ENCODE measurements around the gene EIF5AL1. TPM values are rescaled to one million over a fixed set of nuclear protein-coding genes. Genes with fewer than 3 reads are reported as not detected.

Gene EIF5AL1
- total and polyA plus RNA-seq, 2 of the 8 experiments (the other 6 are each of a cell fraction or from before 2014, with no cell fraction given), result 1.7 to 2.2 TPM

- CTCF ChIA-PET (ENCODE audit: partially characterized antibody), result interaction anchor here (0.7 to 8.0 kb wide), 20 partner anchors 12 to 1507 kb away, joined by 3 to 101 read pairs (median 4); no protein-coding TSS in a partner anchor
- POLR2A ChIA-PET (ENCODE audit: partially characterized antibody), result interaction anchor here (1.2 kb wide), 1 partner anchor 124 kb away, joined by 3 read pairs; no protein-coding TSS in a partner anchor
- H3K4me1 ChIP-seq (replicated peaks in 1 of 4; ENCODE audit: control insufficient read depth in 3 of 4, insufficient read depth in 4 of 4, low read length in 3 of 4), result peaks cover 0 to 4% (median 0%) of the 10 kb centered on the region in 4 experiments; a peak in 1 of 7 replicates
- no peak overlapping the region for H2BK12ac ChIP-seq (ENCODE audit: low read depth, low read length)
- no peak overlapping the region for H2BK15ac ChIP-seq (ENCODE audit: low read length)
- H3K23me2 ChIP-seq (ENCODE audit: low read depth, low read length), result no peaks in the 10 kb centered on the region
- no peak overlapping the region for H2AFZ ChIP-seq (ENCODE audit: low read length)
- H4K5ac ChIP-seq (ENCODE audit: insufficient read length, low read depth, low read length), result no peak overlapping the region
- H2AK5ac ChIP-seq (ENCODE audit: low read depth, low read length), result no peak overlapping the region
- H2BK20ac ChIP-seq (ENCODE audit: low read length), result no peak overlapping the region
- H3K14ac ChIP-seq (ENCODE audit: insufficient read length), result no peak overlapping the region
- no peak overlapping the region for H3K18ac ChIP-seq (ENCODE audit: extremely low read depth, low read length)
- H3K79me2 ChIP-seq (ENCODE audit: control insufficient read depth in 1 of 2, insufficient read depth in 2 of 2, low read length in 2 of 2), result no peaks in the 10 kb centered on the region
- no peak overlapping the region for H3K4me3 ChIP-seq (ENCODE audit: extremely low read depth in 1 of 4, insufficient read depth in 2 of 4, low read depth in 3 of 4, low read length in 4 of 4)
- no peak overlapping the region for H3K4me2 ChIP-seq (ENCODE audit: insufficient read depth in 1 of 2, low read depth in 2 of 2, low read length in 2 of 2)
- H2BK120ac ChIP-seq (replicated peaks; ENCODE audit: low read depth, low read length), result no peak overlapping the region
- FAIRE-seq, result no peak
- DNase-seq (ENCODE audit: low read depth in 1 of 2, low spot score in 2 of 2), result no peak
- no peak overlapping the region for H2BK5ac ChIP-seq (ENCODE audit: low read depth, low read length)
- H3K27ac ChIP-seq (ENCODE audit: low read depth, low read length), result no peak overlapping the region
- H3K4ac ChIP-seq (replicated peaks; ENCODE audit: insufficient read length, low read depth, low read length), result no peak overlapping the region
- H3K9ac ChIP-seq (replicated peaks in 1 of 4; ENCODE audit: extremely low read depth in 1 of 4, low read depth in 3 of 4, low read length in 3 of 4), result no peak overlapping the region
- 91% methylated on average over 8 of the region's 8 CpGs; no CpG with 5 or more reads in 1 of the 2 experiments for WGBS, 2 experiments (ENCODE audit: extremely low coverage in 1 of 2, insufficient coverage in 1 of 2, insufficient read length in 1 of 2, insufficient replicate concordance in 2 of 2, low coverage in 1 of 2, low lambda C conversion rate in 2 of 2, missing lambda C conversion rate in 1 of 2)
- H3K79me1 ChIP-seq (ENCODE audit: low read depth, low read length), result no peaks in the 10 kb centered on the region
- no peaks in the 10 kb centered on the region for H3K27me3 ChIP-seq (replicated peaks in 1 of 4; ENCODE audit: control insufficient read depth in 3 of 4, extremely low read depth in 1 of 4, insufficient read depth in 3 of 4, low read length in 3 of 4)
- H3K36me3 ChIP-seq (ENCODE audit: control insufficient read depth in 2 of 4, insufficient read depth in 4 of 4, low read length in 3 of 4), result no peaks in the 10 kb centered on the region
- no peak overlapping the region for H4K8ac ChIP-seq (ENCODE audit: extremely low read depth, insufficient read depth, low read length)
- no peaks in the 10 kb centered on the region for H4K20me1 ChIP-seq (replicated peaks in 1 of 2; ENCODE audit: control insufficient read depth in 1 of 2, insufficient read depth in 2 of 2, low read length in 2 of 2)
- H3K9me3 ChIP-seq (ENCODE audit: insufficient read depth in 2 of 2, low read depth in 1 of 2, low read length in 1 of 2), result no peaks in the 10 kb centered on the region
- H3K56ac ChIP-seq (replicated peaks; ENCODE audit: insufficient read length, low read depth, low read length), result no peak overlapping the region
- no peak overlapping the region for H3K23ac ChIP-seq (ENCODE audit: insufficient read length)
- no peak overlapping the region for H4K91ac ChIP-seq (replicated peaks; ENCODE audit: insufficient read length, low read length)
- TF ChIP-seq, protein P1, sequence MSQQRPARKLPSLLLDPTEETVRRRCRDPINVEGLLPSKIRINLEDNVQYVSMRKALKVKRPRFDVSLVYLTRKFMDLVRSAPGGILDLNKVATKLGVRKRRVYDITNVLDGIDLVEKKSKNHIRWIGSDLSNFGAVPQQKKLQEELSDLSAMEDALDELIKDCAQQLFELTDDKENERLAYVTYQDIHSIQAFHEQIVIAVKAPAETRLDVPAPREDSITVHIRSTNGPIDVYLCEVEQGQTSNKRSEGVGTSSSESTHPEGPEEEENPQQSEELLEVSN (IDR thresholded peaks at IDR 0.05), result no peak
- no peak for TF ChIP-seq SP4 (IDR thresholded peaks at IDR 0.05; ENCODE audit: low read length)
- no peak for TF ChIP-seq CREB1 (IDR thresholded peaks at IDR 0.05)
- no peak for TF ChIP-seq BACH1 (IDR thresholded peaks at IDR 0.05; ENCODE audit: low read length)
- no peak for TF ChIP-seq EGR1 (IDR thresholded peaks at IDR 0.05; ENCODE audit: borderline replicate concordance, low read depth, low read length)
- no peak for TF ChIP-seq RFX5 (IDR thresholded peaks at IDR 0.05; ENCODE audit: borderline replicate concordance, low read depth, low read length)
- TF ChIP-seq CTBP2 (IDR thresholded peaks at IDR 0.05; ENCODE audit: borderline replicate concordance, insufficient read depth, insufficient read length, low read length), result no peak
- TF ChIP-seq, protein P2, sequence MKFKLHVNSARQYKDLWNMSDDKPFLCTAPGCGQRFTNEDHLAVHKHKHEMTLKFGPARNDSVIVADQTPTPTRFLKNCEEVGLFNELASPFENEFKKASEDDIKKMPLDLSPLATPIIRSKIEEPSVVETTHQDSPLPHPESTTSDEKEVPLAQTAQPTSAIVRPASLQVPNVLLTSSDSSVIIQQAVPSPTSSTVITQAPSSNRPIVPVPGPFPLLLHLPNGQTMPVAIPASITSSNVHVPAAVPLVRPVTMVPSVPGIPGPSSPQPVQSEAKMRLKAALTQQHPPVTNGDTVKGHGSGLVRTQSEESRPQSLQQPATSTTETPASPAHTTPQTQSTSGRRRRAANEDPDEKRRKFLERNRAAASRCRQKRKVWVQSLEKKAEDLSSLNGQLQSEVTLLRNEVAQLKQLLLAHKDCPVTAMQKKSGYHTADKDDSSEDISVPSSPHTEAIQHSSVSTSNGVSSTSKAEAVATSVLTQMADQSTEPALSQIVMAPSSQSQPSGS (IDR thresholded peaks at IDR 0.05; ENCODE audit: low read length), result no peak
- no peak for TF ChIP-seq JUN (IDR thresholded peaks at IDR 0.05; ENCODE audit: low read depth, low read length)
- no peak for TF ChIP-seq FOSL1 (IDR thresholded peaks at IDR 0.05; ENCODE audit: insufficient read depth, low read depth, low read length)
- no peak for TF ChIP-seq POU5F1 (IDR thresholded peaks at IDR 0.05; ENCODE audit: low read depth, low read length)
- no peak for TF ChIP-seq SAP30 (IDR thresholded peaks at IDR 0.05; ENCODE audit: insufficient read depth, insufficient replicate concordance, low read length)
Measured at GRCh38 chr10:79470096-79470495, 42.2 kb upstream of the EIF5AL1 start.
